ENCODE data around the gene CDCA8. TPM values are rescaled to one million over a fixed set of nuclear protein-coding genes. Genes with fewer than 3 reads are reported as not detected.

The CDCA8 gene
- total and polyA plus RNA-seq, 4 donors, result 0.80 to 2.2 (median 1.6) TPM

DNA sequence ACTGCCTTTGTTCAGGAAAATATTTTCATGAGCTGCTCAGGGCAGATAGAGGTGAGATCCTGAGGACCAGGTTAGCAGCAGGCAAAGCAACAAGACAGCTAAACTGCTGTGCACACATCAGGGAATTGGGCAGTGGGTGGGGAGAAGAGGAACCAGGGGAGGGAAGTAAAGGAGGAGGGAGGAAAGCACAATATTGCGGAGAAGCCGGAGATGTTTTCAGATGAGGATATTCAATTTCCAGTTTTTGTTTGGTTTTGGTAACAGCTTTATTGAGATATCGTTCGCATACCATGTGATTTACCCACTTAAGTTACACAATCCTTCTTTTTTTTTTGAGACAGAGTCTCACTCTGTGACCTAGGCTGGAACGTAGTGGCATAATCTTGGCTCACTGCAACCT lies 38.1 kb downstream of the CDCA8 start:
- Histone ChIP-seq H3K9ac (ENCODE audit: insufficient read depth in 1 of 2, low read length in 2 of 2) (no peak overlapping the region), H3K36me3 (ENCODE audit: control insufficient read depth in 4 of 4, insufficient read depth in 4 of 4, low read length in 4 of 4) (no peaks in the 10 kb centered on the region), H3K4me1 (ENCODE audit: control insufficient read depth in 5 of 5, insufficient read depth in 5 of 5, low read length in 5 of 5) (no peaks in the 10 kb centered on the region), H3K27ac (ENCODE audit: low read depth in 1 of 2, low read length in 1 of 2) (no peak overlapping the region), H3K9me3 (ENCODE audit: control insufficient read depth in 4 of 4, insufficient read depth in 3 of 4, low read length in 3 of 4) (no peaks in the 10 kb centered on the region), H3K27me3 (ENCODE audit: control insufficient read depth in 3 of 3, insufficient read depth in 3 of 3, low read length in 2 of 3) (peaks cover 4 to 13% (median 4%) of the 10 kb centered on the region in 3 donors), H3K4me3 (no peak overlapping the region)
- DNase-seq, result no peak
- ATAC-seq (ENCODE audit: insufficient read depth, low FRiP score), result no peak
- TF ChIP-seq, protein P1, sequence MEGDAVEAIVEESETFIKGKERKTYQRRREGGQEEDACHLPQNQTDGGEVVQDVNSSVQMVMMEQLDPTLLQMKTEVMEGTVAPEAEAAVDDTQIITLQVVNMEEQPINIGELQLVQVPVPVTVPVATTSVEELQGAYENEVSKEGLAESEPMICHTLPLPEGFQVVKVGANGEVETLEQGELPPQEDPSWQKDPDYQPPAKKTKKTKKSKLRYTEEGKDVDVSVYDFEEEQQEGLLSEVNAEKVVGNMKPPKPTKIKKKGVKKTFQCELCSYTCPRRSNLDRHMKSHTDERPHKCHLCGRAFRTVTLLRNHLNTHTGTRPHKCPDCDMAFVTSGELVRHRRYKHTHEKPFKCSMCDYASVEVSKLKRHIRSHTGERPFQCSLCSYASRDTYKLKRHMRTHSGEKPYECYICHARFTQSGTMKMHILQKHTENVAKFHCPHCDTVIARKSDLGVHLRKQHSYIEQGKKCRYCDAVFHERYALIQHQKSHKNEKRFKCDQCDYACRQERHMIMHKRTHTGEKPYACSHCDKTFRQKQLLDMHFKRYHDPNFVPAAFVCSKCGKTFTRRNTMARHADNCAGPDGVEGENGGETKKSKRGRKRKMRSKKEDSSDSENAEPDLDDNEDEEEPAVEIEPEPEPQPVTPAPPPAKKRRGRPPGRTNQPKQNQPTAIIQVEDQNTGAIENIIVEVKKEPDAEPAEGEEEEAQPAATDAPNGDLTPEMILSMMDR (IDR thresholded peaks at IDR 0.05; ENCODE audit: control extremely low read depth, extremely low read depth), result no peak
- WGBS, 2 donors, result 39 to 65% methylated on average over 5 of the region's 5 CpGs

DNA sequence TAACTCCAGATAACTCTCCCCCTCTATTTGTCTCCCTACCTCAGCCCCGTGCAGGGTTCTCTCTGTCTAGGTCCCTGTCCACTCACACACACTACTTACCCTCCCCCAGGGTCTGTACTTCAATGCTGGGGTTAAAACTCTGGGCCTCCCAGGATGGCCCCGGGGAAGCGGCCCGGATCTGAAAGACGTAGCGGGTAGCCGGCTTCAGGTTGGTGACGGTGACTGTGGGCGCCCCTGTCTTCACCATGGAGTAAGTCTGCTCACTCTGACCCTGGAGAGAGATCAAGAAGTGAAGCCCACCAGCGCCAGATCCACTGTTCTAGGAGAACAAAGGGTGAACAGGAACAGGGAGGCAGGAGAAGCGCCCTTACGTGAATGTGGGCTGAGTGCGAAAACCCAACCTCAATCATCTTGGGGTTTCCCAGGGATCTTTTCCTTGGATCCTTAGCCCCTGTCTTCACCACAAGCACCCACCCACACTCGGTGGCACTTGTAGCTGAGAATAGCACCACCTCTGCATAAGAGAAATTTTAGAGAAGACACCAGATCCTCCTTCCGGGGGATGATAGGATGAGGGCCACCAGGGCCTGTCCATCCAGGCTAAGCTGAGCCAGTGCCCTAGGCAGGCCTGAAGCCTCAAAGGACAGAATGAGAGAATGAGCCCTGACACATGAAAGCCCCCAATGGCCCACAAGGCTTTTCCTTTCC lies 39.1 kb downstream of the CDCA8 start:
- ATAC-seq (ENCODE audit: insufficient read depth, low FRiP score), result no peak
- Histone ChIP-seq H3K9me3 (ENCODE audit: control insufficient read depth in 4 of 4, insufficient read depth in 3 of 4, low read length in 3 of 4) (no peaks in the 10 kb centered on the region), H3K4me1 (ENCODE audit: control insufficient read depth in 5 of 5, insufficient read depth in 5 of 5, low read length in 5 of 5) (no peaks in the 10 kb centered on the region), H3K27me3 (ENCODE audit: control insufficient read depth in 3 of 3, insufficient read depth in 3 of 3, low read length in 2 of 3) (peaks cover 4 to 10% (median 7%) of the 10 kb centered on the region in 3 donors), H3K36me3 (ENCODE audit: control insufficient read depth in 4 of 4, insufficient read depth in 4 of 4, low read length in 4 of 4) (no peaks in the 10 kb centered on the region), H3K4me3 (no peak overlapping the region), H3K9ac (ENCODE audit: insufficient read depth in 1 of 2, low read length in 2 of 2) (no peak overlapping the region), H3K27ac (ENCODE audit: low read depth in 1 of 2, low read length in 1 of 2) (no peak overlapping the region)
- TF ChIP-seq, protein P1 (IDR thresholded peaks at IDR 0.05; ENCODE audit: control extremely low read depth, extremely low read depth), result no peak
- DNase-seq, result no peak
- 88 to 94% methylated on average over 15 of the region's 15 CpGs for WGBS, 2 donors

DNA sequence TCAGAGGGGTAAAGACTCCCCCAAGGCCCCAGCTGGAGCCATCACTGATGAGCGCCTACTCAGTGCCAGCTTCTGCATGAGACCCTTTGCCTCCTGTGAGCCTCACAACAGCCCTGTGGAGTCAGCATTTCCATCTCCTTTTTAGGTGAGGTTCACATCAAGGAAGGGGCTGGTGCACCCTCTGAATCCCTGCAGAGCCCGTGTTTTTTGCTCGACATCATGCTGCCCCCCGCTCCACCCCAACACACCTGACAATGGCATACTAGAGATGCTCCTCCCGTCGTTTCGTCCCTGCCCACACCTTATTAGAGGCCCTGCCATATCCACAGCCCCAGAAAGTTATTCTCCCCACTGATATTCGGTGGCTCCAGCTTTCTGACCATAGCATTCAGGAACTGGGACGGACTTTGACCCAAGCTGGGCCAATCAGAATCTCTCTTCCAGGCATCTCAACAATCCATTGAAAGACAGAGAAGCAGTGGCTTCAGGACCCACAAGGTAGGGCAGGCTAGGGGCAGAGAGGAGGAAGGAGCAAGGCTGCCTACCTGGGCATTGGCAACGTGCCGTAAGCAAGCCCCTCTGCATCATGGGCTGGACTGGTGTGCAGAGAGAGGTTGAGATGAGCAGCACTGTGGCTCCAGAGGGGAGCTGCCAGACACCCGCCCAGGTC lies 39.9 kb downstream of the CDCA8 start:
- WGBS, 2 donors, result 74 to 85% methylated on average over 12 of the region's 12 CpGs
- H3K9ac ChIP-seq (ENCODE audit: insufficient read depth in 1 of 2, low read length in 2 of 2), result no peak overlapping the region
- TF ChIP-seq, protein P1 (IDR thresholded peaks at IDR 0.05; ENCODE audit: control extremely low read depth, extremely low read depth), result no peak

More for the DNA sequence above, 39.9 kb downstream of the CDCA8 start:
- no peak overlapping the region for H3K27ac ChIP-seq (ENCODE audit: low read depth in 1 of 2, low read length in 1 of 2)
- no peak for DNase-seq
- peaks cover 0 to 2% (median under 1%) of the 10 kb centered on the region in 4 donors for H3K9me3 ChIP-seq (ENCODE audit: control insufficient read depth in 4 of 4, insufficient read depth in 3 of 4, low read length in 3 of 4)
- H3K4me1 ChIP-seq (ENCODE audit: control insufficient read depth in 5 of 5, insufficient read depth in 5 of 5, low read length in 5 of 5), result no peaks in the 10 kb centered on the region
- peaks cover 4 to 10% (median 7%) of the 10 kb centered on the region in 3 donors for H3K27me3 ChIP-seq (ENCODE audit: control insufficient read depth in 3 of 3, insufficient read depth in 3 of 3, low read length in 2 of 3)
- no peaks in the 10 kb centered on the region for H3K36me3 ChIP-seq (ENCODE audit: control insufficient read depth in 4 of 4, insufficient read depth in 4 of 4, low read length in 4 of 4)
- no peak overlapping the region for H3K4me3 ChIP-seq
- no peak for ATAC-seq (ENCODE audit: insufficient read depth, low FRiP score)
